ENCODE data around the gene FRMD5.
"Not testable (repeated sequence)": the region's sequence is repeated elsewhere in the genome, so short reads cannot be mapped to it uniquely, and the experiment has no call there.

The FRMD5 gene

GRCh38 chr15:44011238-44011854 is 183.7 kb downstream of the FRMD5 start:
- Histone ChIP-seq H3K9ac (ENCODE audit: low read length in 2 of 2) (no peak overlapping the region), H3K27ac (ENCODE audit: low read length) (no peak overlapping the region), H3K36me3 (ENCODE audit: control insufficient read depth in 2 of 2, insufficient read depth in 2 of 2, low read length in 2 of 2) (no peaks in the 10 kb centered on the region), H3K9me3 (ENCODE audit: control insufficient read depth in 2 of 2, low read length in 2 of 2) (no peaks in the 10 kb centered on the region), H3K4me3 (ENCODE audit: low read length in 2 of 2) (no peak overlapping the region), H3K27me3 (ENCODE audit: control insufficient read depth in 1 of 2, insufficient read depth in 2 of 2, low read length in 2 of 2) (no peaks in the 10 kb centered on the region), H3K4me1 (ENCODE audit: control insufficient read depth, insufficient read depth, low read length) (no peaks in the 10 kb centered on the region)

GRCh38 chr15:44010089-44010488 is 185.0 kb downstream of the FRMD5 start:
- Histone ChIP-seq H3K4me1 (ENCODE audit: control insufficient read depth, insufficient read depth, low read length) (no peaks in the 10 kb centered on the region), H3K27ac (ENCODE audit: low read length) (no peak overlapping the region), H3K9me3 (ENCODE audit: control insufficient read depth in 2 of 2, low read length in 2 of 2) (no peaks in the 10 kb centered on the region), H3K27me3 (ENCODE audit: control insufficient read depth in 1 of 2, insufficient read depth in 2 of 2, low read length in 2 of 2) (no peaks in the 10 kb centered on the region), H3K4me3 (ENCODE audit: low read length in 2 of 2) (no peak overlapping the region), H3K36me3 (ENCODE audit: control insufficient read depth in 2 of 2, insufficient read depth in 2 of 2, low read length in 2 of 2) (no peaks in the 10 kb centered on the region), H3K9ac (ENCODE audit: low read length in 2 of 2) (no peak overlapping the region)

- H3K27me3 ChIP-seq (ENCODE audit: control insufficient read depth in 1 of 2, insufficient read depth in 2 of 2, low read length in 2 of 2): no peaks in the 10 kb centered on the region
- H3K9me3 ChIP-seq (ENCODE audit: control insufficient read depth in 2 of 2, low read length in 2 of 2): no peaks in the 10 kb centered on the region
- no peak overlapping the region for H3K27ac ChIP-seq (ENCODE audit: low read length)
- no peaks in the 10 kb centered on the region for H3K36me3 ChIP-seq (ENCODE audit: control insufficient read depth in 2 of 2, insufficient read depth in 2 of 2, low read length in 2 of 2)
- no peak overlapping the region for H3K9ac ChIP-seq (ENCODE audit: low read length in 2 of 2)
- H3K4me1 ChIP-seq (ENCODE audit: control insufficient read depth, insufficient read depth, low read length): no peaks in the 10 kb centered on the region
- no peak overlapping the region for H3K4me3 ChIP-seq (ENCODE audit: low read length in 2 of 2)
These were observed 186.0 kb downstream of the FRMD5 start for GRCh38 chr15:44009038-44009437.

- not testable (repeated sequence) for H3K36me3 ChIP-seq (ENCODE audit: control insufficient read depth in 2 of 2, insufficient read depth in 2 of 2, low read length in 2 of 2); H3K9ac ChIP-seq (ENCODE audit: low read length in 2 of 2); H3K4me1 ChIP-seq (ENCODE audit: control insufficient read depth, insufficient read depth, low read length); H3K27ac ChIP-seq (ENCODE audit: low read length); H3K9me3 ChIP-seq (ENCODE audit: control insufficient read depth in 2 of 2, low read length in 2 of 2); H3K27me3 ChIP-seq (ENCODE audit: control insufficient read depth in 1 of 2, insufficient read depth in 2 of 2, low read length in 2 of 2); H3K4me3 ChIP-seq (ENCODE audit: low read length in 2 of 2)
These were observed 194.8 kb downstream of the FRMD5 start for GRCh38 chr15:44000248-44000647.

GRCh38 chr15:43998607-43999006 is 196.5 kb downstream of the FRMD5 start:
- no peak overlapping the region for H3K27ac ChIP-seq (ENCODE audit: low read length)
- no peak overlapping the region for H3K9ac ChIP-seq (ENCODE audit: low read length in 2 of 2)
- H3K4me1 ChIP-seq (ENCODE audit: control insufficient read depth, insufficient read depth, low read length): no peaks in the 10 kb centered on the region
- no peaks in the 10 kb centered on the region for H3K9me3 ChIP-seq (ENCODE audit: control insufficient read depth in 2 of 2, low read length in 2 of 2)
- no peaks in the 10 kb centered on the region for H3K36me3 ChIP-seq (ENCODE audit: control insufficient read depth in 2 of 2, insufficient read depth in 2 of 2, low read length in 2 of 2)
- no peak overlapping the region for H3K4me3 ChIP-seq (ENCODE audit: low read length in 2 of 2)
- H3K27me3 ChIP-seq (ENCODE audit: control insufficient read depth in 1 of 2, insufficient read depth in 2 of 2, low read length in 2 of 2): no peaks in the 10 kb centered on the region

DNA sequence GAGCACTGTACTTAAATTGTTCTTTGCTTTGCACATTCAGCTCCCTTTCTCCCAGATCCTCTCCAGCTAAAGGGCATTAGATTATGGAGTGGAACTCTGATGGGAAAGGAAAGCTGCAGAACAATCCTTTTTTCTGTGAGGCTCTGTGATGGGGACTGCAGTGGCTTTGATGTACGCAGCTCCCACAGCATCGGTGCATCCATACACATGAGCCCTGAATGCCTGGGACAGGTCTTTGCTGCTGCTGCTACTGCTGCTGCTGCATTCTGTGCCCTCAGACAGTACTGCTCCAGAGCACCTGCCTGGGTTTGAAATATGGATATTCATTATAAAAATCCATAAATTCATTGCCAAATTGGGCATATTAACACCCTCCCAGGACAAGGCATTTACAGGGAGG is 203.9 kb downstream of the FRMD5 start:
- H3K4me1 ChIP-seq (ENCODE audit: control insufficient read depth, insufficient read depth, low read length): no peaks in the 10 kb centered on the region
- H3K4me3 ChIP-seq (ENCODE audit: low read length in 2 of 2): no peak overlapping the region
- no peak overlapping the region for H3K27ac ChIP-seq (ENCODE audit: low read length)
- peaks cover 0 to 5% of the 10 kb centered on the region in 2 donors for H3K9me3 ChIP-seq (ENCODE audit: control insufficient read depth in 2 of 2, low read length in 2 of 2)
- H3K36me3 ChIP-seq (ENCODE audit: control insufficient read depth in 2 of 2, insufficient read depth in 2 of 2, low read length in 2 of 2): no peaks in the 10 kb centered on the region
- no peak overlapping the region for H3K9ac ChIP-seq (ENCODE audit: low read length in 2 of 2)
- no peaks in the 10 kb centered on the region for H3K27me3 ChIP-seq (ENCODE audit: control insufficient read depth in 1 of 2, insufficient read depth in 2 of 2, low read length in 2 of 2)

- Histone ChIP-seq H3K4me1 (ENCODE audit: control insufficient read depth, insufficient read depth, low read length) (no peaks in the 10 kb centered on the region), H3K27ac (ENCODE audit: low read length) (no peak overlapping the region), H3K9me3 (ENCODE audit: control insufficient read depth in 2 of 2, low read length in 2 of 2) (peaks cover 0 to 5% of the 10 kb centered on the region in 2 donors), H3K36me3 (ENCODE audit: control insufficient read depth in 2 of 2, insufficient read depth in 2 of 2, low read length in 2 of 2) (no peaks in the 10 kb centered on the region), H3K9ac (ENCODE audit: low read length in 2 of 2) (no peak overlapping the region), H3K4me3 (ENCODE audit: low read length in 2 of 2) (no peak overlapping the region), H3K27me3 (ENCODE audit: control insufficient read depth in 1 of 2, insufficient read depth in 2 of 2, low read length in 2 of 2) (no peaks in the 10 kb centered on the region)
These were observed 205.1 kb downstream of the FRMD5 start for GRCh38 chr15:43989938-43990337.

DNA sequence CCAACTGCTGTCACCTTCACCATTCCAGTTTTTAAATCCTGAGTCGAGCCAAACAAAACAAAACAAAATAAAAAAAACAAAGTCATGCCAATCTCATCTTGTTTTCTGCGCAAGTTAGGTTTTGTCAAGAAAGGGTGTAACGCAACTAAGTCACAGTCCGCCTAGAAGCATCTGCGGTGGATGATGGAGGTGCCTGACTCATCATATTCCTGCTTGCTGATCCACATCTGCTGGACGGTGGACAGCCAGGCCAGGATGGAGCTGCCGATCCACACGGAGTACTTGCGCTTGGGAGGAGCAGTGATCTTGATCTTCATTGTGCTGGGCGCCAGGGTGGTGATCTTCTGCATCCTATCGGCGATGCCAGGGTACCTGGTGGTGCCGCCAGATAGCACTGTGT is 206.2 kb downstream of the FRMD5 start:
- Histone ChIP-seq H3K9me3 (ENCODE audit: control insufficient read depth in 2 of 2, low read length in 2 of 2) (peaks cover 0 to 5% of the 10 kb centered on the region in 2 donors), H3K4me3 (ENCODE audit: low read length in 2 of 2) (no peak overlapping the region), H3K36me3 (ENCODE audit: control insufficient read depth in 2 of 2, insufficient read depth in 2 of 2, low read length in 2 of 2) (no peaks in the 10 kb centered on the region), H3K27me3 (ENCODE audit: control insufficient read depth in 1 of 2, insufficient read depth in 2 of 2, low read length in 2 of 2) (no peaks in the 10 kb centered on the region), H3K9ac (ENCODE audit: low read length in 2 of 2) (no peak overlapping the region), H3K27ac (ENCODE audit: low read length) (no peak overlapping the region), H3K4me1 (ENCODE audit: control insufficient read depth, insufficient read depth, low read length) (no peaks in the 10 kb centered on the region)

GRCh38 chr15:43987924-43988323 is 207.1 kb downstream of the FRMD5 start:
- Histone ChIP-seq H3K27me3 (ENCODE audit: control insufficient read depth in 1 of 2, insufficient read depth in 2 of 2, low read length in 2 of 2) (peaks cover 0 to 2% of the 10 kb centered on the region in 2 donors), H3K4me3 (ENCODE audit: low read length in 2 of 2) (no peak overlapping the region), H3K36me3 (ENCODE audit: control insufficient read depth in 2 of 2, insufficient read depth in 2 of 2, low read length in 2 of 2) (no peaks in the 10 kb centered on the region), H3K9ac (ENCODE audit: low read length in 2 of 2) (no peak overlapping the region), H3K4me1 (ENCODE audit: control insufficient read depth, insufficient read depth, low read length) (no peaks in the 10 kb centered on the region), H3K9me3 (ENCODE audit: control insufficient read depth in 2 of 2, low read length in 2 of 2) (peaks cover 0 to 5% of the 10 kb centered on the region in 2 donors), H3K27ac (ENCODE audit: low read length) (no peak overlapping the region)

GRCh38 chr15:43985976-43986680 is 208.9 kb downstream of the FRMD5 start:
- H3K27me3 ChIP-seq (ENCODE audit: control insufficient read depth in 1 of 2, insufficient read depth in 2 of 2, low read length in 2 of 2): peaks cover 0 to 2% of the 10 kb centered on the region in 2 donors
- H3K9me3 ChIP-seq (ENCODE audit: control insufficient read depth in 2 of 2, low read length in 2 of 2): peaks cover 0 to 5% of the 10 kb centered on the region in 2 donors
- no peak overlapping the region for H3K4me3 ChIP-seq (ENCODE audit: low read length in 2 of 2)
- no peak overlapping the region for H3K27ac ChIP-seq (ENCODE audit: low read length)
- no peak overlapping the region for H3K9ac ChIP-seq (ENCODE audit: low read length in 2 of 2)
- H3K36me3 ChIP-seq (ENCODE audit: control insufficient read depth in 2 of 2, insufficient read depth in 2 of 2, low read length in 2 of 2): no peaks in the 10 kb centered on the region
- no peaks in the 10 kb centered on the region for H3K4me1 ChIP-seq (ENCODE audit: control insufficient read depth, insufficient read depth, low read length)

- H3K9me3 ChIP-seq (ENCODE audit: control insufficient read depth in 2 of 2, low read length in 2 of 2): peaks cover 0 to 3% of the 10 kb centered on the region in 2 donors
- H3K36me3 ChIP-seq (ENCODE audit: control insufficient read depth in 2 of 2, insufficient read depth in 2 of 2, low read length in 2 of 2): no peaks in the 10 kb centered on the region
- no peak overlapping the region for H3K4me3 ChIP-seq (ENCODE audit: low read length in 2 of 2)
- no peaks in the 10 kb centered on the region for H3K4me1 ChIP-seq (ENCODE audit: control insufficient read depth, insufficient read depth, low read length)
- peaks cover 0 to 2% of the 10 kb centered on the region in 2 donors for H3K27me3 ChIP-seq (ENCODE audit: control insufficient read depth in 1 of 2, insufficient read depth in 2 of 2, low read length in 2 of 2)
- no peak overlapping the region for H3K9ac ChIP-seq (ENCODE audit: low read length in 2 of 2)
- H3K27ac ChIP-seq (ENCODE audit: low read length): no peak overlapping the region
These were observed 213.5 kb downstream of the FRMD5 start for GRCh38 chr15:43981576-43981975.

Measured in stomach smooth muscle (tissue), 2 donors.